HG03175 (cell line): ENCODE results near the gene FAM107A.

Source experiments
- ATAC-seq: cut with Tn5 transposase; IDR thresholded peaks from one replicate; pipeline ENCODE4 v1.9.1; 2021; ENCODE audit warnings: mild to moderate bottlenecking, moderate library complexity; ENCODE audit not compliant: unreplicated experiment

FAM107A gene

GRCh38 chr3:58520403-58521335 lies 56.5 kb downstream of the FAM107A start:
- no peak for ATAC-seq

DNA sequence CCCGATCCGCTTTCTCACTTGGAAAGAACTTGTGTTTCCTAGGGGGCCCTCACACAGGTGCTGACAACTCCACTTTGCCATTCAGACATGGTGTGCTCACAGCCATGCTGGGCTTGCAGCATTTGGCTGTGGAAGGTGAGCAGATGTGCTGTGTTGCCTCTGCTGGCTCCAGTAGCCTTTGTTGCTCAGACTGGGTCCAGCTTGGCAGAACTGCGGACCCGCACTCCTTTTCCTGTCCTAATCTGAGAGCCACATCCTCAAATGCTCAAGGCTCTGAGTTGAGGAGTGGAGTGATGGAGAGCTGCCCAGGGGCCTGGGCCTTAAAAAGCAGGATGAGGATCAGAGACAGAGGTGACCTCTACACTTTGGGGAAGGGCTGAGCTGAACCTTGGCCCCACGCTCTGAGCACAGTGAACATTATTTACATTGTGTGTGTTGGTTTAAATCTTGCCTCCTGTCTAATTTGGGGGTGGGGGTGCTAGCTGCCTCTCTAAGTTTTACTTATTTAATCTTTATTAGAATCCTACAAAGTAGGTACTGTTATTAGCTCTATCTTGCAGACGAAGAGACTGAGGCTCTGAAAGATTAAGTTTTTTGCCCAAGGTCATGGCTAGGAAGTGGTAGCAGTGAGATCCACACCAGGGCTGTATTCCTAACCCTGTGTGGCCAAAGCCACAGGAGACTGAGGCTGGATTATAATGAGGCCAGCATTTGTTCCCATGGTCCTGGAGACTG lies 57.4 kb downstream of the FAM107A start:
- ATAC-seq = no peak

DNA sequence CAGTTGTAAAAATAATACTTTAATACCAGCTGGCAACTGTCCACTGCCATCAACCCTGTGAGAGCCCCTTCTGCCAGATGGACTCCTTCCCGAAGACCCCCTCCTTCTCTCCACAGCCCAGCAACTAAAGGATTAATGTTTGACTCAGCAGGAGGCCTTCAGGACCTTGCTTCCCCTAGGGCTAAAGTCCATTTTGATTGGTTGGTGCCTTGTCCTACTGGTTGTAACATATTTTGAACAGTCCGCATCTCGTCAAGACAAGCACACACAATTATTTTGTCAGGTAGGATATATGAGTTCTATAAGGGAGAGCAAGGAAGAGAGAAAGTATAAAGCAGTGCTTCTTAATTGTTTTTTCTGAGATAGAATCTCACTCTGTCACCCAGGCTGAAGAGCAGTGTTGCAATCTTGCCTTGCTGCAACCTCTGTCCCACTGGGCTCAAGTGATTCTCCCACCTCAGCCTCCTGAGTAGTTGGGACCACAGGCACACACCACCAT lies 58.9 kb downstream of the FAM107A start:
- ATAC-seq = no peak

- no peak for ATAC-seq
Measured at GRCh38 chr3:58514405-58514804, 62.8 kb downstream of the FAM107A start.
